Measurements from ENCODE around the gene MEX3B. TPM values are rescaled to one million over a fixed set of nuclear protein-coding genes. Genes with fewer than 3 reads are reported as not detected.

Gene MEX3B
- total RNA-seq, 1 donor from 2014 or later: 49.5 TPM

DNA sequence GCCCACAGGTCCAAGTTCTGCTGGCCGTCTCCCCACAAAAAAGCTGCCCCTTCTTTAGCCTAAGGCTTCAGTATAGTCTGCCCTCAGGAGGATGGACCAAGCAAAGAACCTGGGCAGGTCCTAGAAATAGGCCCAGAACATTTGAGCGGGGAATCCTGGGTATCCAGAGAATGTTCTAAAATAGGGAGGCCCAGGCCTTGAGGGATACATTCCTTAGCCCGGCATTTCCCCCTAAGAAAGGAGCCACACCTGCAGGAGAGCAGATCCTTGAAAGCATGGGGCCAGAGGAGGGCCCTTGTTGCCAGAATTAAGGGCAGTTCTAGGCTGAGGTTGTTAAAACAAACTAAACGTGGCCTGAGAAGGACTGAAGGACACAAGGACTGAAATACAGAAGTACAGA, 20.6 kb upstream of the MEX3B start:
- no peak for DNase-seq (ENCODE audit: low read depth, low spot score)
- Mint-ChIP-seq H3K4me3 (no peak overlapping the region), H3K36me3 (ENCODE audit: low read depth) (no peaks in the 10 kb centered on the region), H3K4me1 (peaks cover 4% of the 10 kb centered on the region), H3K9me3 (no peaks in the 10 kb centered on the region), H3K27me3 (ENCODE audit: low read depth) (peaks cover 22% of the 10 kb centered on the region), H3K27ac (ENCODE audit: unreplicated experiment) (no peak overlapping the region)
- TF ChIP-seq, protein P1, sequence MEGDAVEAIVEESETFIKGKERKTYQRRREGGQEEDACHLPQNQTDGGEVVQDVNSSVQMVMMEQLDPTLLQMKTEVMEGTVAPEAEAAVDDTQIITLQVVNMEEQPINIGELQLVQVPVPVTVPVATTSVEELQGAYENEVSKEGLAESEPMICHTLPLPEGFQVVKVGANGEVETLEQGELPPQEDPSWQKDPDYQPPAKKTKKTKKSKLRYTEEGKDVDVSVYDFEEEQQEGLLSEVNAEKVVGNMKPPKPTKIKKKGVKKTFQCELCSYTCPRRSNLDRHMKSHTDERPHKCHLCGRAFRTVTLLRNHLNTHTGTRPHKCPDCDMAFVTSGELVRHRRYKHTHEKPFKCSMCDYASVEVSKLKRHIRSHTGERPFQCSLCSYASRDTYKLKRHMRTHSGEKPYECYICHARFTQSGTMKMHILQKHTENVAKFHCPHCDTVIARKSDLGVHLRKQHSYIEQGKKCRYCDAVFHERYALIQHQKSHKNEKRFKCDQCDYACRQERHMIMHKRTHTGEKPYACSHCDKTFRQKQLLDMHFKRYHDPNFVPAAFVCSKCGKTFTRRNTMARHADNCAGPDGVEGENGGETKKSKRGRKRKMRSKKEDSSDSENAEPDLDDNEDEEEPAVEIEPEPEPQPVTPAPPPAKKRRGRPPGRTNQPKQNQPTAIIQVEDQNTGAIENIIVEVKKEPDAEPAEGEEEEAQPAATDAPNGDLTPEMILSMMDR (conservative IDR thresholded peaks at IDR 0.05): no peak

DNA sequence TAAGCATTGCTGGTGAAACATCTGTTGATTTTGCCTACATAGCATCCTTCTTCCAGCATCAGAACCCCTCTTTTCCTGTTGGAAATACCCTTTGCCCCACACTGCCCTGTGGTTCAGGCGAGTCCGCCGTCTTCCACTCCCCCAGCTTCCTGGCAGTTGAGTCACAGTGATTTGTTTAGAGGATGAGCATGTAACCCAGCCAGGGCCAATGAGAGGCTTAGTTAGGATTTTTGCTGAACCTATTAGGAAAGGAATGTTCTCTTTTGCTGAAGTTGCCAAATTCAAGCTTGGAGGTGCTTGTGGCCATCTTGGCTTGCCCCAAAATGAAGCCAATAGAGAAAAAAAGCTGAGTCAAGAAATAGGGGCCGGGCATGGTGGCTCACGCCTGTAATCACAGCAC, 19.0 kb upstream of the MEX3B start:
- Mint-ChIP-seq H3K4me3 (no peak overlapping the region), H3K9me3 (no peaks in the 10 kb centered on the region), H3K36me3 (ENCODE audit: low read depth) (no peaks in the 10 kb centered on the region), H3K27ac (ENCODE audit: unreplicated experiment) (no peak overlapping the region), H3K27me3 (ENCODE audit: low read depth) (peaks cover 34% of the 10 kb centered on the region), H3K4me1 (peaks cover 4% of the 10 kb centered on the region)
- no peak for DNase-seq (ENCODE audit: low read depth, low spot score)
- TF ChIP-seq, protein P1 (conservative IDR thresholded peaks at IDR 0.05): no peak

DNA sequence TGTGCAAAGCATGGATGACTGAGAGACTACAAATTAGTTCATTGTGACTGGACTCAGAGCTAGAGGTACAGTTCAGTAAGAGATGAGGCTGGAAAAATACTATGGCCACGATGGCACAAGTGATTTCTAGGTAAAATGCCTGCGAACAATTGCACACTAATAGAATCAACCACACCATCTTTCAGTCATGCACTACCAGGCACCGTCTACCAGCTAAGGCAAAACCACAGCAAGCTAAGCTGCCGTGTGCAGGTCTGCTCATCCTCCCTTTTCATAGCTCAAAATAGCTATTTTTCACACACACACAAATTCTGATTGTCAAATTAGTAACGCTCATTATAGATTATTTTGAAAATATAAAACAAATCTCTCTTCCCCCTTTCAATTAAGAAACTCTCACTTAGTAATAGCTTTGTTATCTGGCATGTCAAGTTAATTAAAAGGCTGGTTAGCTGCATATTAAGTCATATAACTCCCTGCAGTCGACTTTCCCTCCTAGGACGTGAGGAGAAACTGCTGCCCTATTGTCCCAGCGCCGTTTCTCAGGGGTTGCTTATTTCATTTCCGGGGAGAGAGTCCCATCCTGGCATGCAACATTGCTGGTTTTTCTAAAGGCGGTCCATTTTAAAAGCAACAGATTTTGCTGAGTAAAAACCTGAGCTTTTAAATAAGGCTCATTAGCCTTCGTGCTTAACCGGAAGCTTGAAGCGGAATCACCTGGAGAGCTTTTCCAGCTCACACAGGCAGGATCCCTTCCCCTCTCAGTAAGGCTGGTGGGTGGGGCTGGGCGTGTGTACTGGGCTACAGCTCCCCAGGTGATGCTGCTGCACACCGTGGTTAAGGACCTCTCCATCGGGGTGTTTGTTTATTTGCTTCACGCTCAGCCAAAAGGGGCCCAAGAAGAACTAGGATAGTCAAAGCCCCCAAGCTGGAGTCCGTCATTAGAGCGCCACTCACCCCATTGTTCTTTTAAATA, 16.9 kb upstream of the MEX3B start:
- Mint-ChIP-seq H3K9me3 (no peaks in the 10 kb centered on the region), H3K27ac (ENCODE audit: unreplicated experiment) (peak overlapping the region; percentile 54), H3K4me1 (peaks cover 11% of the 10 kb centered on the region), H3K36me3 (ENCODE audit: low read depth) (no peaks in the 10 kb centered on the region), H3K27me3 (ENCODE audit: low read depth) (peaks cover 55% of the 10 kb centered on the region), H3K4me3 (no peak overlapping the region)
- TF ChIP-seq, protein P1 (conservative IDR thresholded peaks at IDR 0.05): no peak
- no peak for DNase-seq (ENCODE audit: low read depth, low spot score)

DNA sequence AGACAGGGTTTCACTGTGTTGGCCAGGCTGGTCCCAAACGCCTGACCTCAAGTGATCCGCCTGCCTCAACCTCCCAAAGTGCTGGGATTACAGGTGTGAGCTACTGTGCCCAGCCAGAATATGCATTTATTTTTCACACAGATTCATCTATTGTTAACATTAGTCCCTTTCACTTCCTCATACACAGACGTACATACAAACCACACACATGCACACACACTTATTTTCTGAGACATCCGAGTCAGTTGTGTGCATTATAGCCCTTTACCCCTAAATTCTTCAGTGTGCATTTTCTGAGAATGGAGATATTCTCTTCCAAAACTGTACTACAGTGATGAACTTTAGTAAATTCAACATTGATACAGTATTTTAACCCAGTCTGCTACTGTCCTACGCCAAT, 15.0 kb upstream of the MEX3B start:
- no peaks in the 10 kb centered on the region for H3K36me3 Mint-ChIP-seq (ENCODE audit: low read depth)
- H3K4me1 Mint-ChIP-seq: peaks cover 20% of the 10 kb centered on the region
- H3K27me3 Mint-ChIP-seq (ENCODE audit: low read depth): peaks cover 72% of the 10 kb centered on the region
- no peak for DNase-seq (ENCODE audit: low read depth, low spot score)
- no peaks in the 10 kb centered on the region for H3K9me3 Mint-ChIP-seq
- no peak overlapping the region for H3K27ac Mint-ChIP-seq (ENCODE audit: unreplicated experiment)
- TF ChIP-seq, protein P1 (conservative IDR thresholded peaks at IDR 0.05): no peak
- H3K4me3 Mint-ChIP-seq: no peak overlapping the region

DNA sequence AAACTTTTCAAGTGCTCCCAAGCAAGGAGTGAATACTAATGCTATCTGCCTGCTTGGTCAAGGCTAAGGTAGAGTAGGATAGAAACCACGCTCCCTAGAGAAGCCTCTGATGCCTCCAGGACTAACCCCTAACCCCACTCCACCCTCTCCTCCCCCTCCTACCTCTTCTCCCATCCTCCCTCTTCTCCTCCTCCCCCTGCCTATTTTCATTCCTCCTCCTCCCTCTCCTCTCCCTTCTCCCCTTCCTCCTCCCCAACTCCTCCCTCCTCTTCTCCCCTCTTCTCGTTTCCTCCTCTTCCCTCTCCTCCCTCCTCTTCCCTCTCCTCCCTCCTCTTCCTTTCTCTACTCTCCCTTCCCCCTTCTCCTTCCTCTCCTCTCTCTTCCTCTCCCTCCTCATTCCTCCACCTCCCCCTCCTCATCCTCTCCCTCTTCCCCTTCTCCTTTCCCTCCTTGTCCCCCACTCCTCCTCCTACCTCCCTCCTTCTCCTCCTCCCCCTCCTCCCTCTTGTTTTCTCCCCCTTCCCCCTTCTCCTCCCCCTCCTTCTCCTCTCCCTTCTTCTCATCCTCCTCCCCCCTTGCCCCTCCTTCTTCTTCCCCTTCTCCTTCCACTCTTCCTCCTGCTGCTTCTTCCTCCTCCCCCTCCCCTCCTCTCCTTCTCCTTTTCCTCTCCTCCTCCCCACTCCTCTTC, 12.8 kb upstream of the MEX3B start:
- Mint-ChIP-seq H3K27ac (ENCODE audit: unreplicated experiment) (no peak overlapping the region), H3K4me1 (peaks cover 20% of the 10 kb centered on the region), H3K9me3 (no peaks in the 10 kb centered on the region), H3K27me3 (ENCODE audit: low read depth) (peaks cover 67% of the 10 kb centered on the region), H3K36me3 (ENCODE audit: low read depth) (no peaks in the 10 kb centered on the region), H3K4me3 (no peak overlapping the region)
- no peak for DNase-seq (ENCODE audit: low read depth, low spot score)
- TF ChIP-seq, protein P1 (conservative IDR thresholded peaks at IDR 0.05): no peak
